GM18502 (cell line): ENCODE results near the gene SETDB2.

Source experiments
- ATAC-seq: cut with Tn5 transposase; IDR thresholded peaks from one replicate; pipeline ENCODE4 v1.9.1; 2021; ENCODE audit warnings: mild to moderate bottlenecking; ENCODE audit not compliant: unreplicated experiment, poor library complexity

Gene SETDB2

GRCh38 chr13:49527123-49527522 is 83.0 kb downstream of the SETDB2 start:
- no peak for ATAC-seq

GRCh38 chr13:49528161-49528560 is 84.1 kb downstream of the SETDB2 start:
- no peak for ATAC-seq

GRCh38 chr13:49530457-49530856 is 86.4 kb downstream of the SETDB2 start:
- ATAC-seq = no peak

GRCh38 chr13:49532593-49532992 is 88.5 kb downstream of the SETDB2 start:
- ATAC-seq = no peak

GRCh38 chr13:49533011-49533410 is 88.9 kb downstream of the SETDB2 start:
- no peak for ATAC-seq

GRCh38 chr13:49533591-49534269 is 89.7 kb downstream of the SETDB2 start:
- ATAC-seq = no peak

- ATAC-seq = no peak
Observed at GRCh38 chr13:49536144-49536873, 92.2 kb downstream of the SETDB2 start.

- ATAC-seq = no peak
Observed at GRCh38 chr13:49538404-49538803, 94.3 kb downstream of the SETDB2 start.

GRCh38 chr13:49539313-49539712 is 95.2 kb downstream of the SETDB2 start:
- ATAC-seq = no peak

GRCh38 chr13:49539746-49540145 is 95.7 kb downstream of the SETDB2 start:
- ATAC-seq = no peak

- ATAC-seq = no peak
Observed at GRCh38 chr13:49540552-49540951, 96.5 kb downstream of the SETDB2 start.

GRCh38 chr13:49543656-49544055 is 99.6 kb downstream of the SETDB2 start:
- ATAC-seq = no peak
